DND-41 (cell line): ENCODE results near the gene GRID1.

ENCODE experiments used
- EZH2 ChIP-seq: IDR thresholded peaks from 3 replicates; pipeline ENCODE4 v1.6.1; 2012; ENCODE audit warnings: borderline replicate concordance, low read depth, mild to moderate bottlenecking, moderate library complexity, low read length, inconsistent platforms; ENCODE audit not compliant: severe bottlenecking
- TF ChIP-seq, protein P1 (sequence below): IDR thresholded peaks from 2 replicates; pipeline ENCODE4 v1.5.1; 2012; ENCODE audit warnings: borderline replicate concordance, low read length, moderate library complexity, mild to moderate bottlenecking; ENCODE audit not compliant: poor library complexity, severe bottlenecking; ENCODE audit errors: extremely low read depth

GRCh38 chr10:85671530-85671929 is 695.1 kb downstream of the GRID1 start:
- TF ChIP-seq, protein P1, sequence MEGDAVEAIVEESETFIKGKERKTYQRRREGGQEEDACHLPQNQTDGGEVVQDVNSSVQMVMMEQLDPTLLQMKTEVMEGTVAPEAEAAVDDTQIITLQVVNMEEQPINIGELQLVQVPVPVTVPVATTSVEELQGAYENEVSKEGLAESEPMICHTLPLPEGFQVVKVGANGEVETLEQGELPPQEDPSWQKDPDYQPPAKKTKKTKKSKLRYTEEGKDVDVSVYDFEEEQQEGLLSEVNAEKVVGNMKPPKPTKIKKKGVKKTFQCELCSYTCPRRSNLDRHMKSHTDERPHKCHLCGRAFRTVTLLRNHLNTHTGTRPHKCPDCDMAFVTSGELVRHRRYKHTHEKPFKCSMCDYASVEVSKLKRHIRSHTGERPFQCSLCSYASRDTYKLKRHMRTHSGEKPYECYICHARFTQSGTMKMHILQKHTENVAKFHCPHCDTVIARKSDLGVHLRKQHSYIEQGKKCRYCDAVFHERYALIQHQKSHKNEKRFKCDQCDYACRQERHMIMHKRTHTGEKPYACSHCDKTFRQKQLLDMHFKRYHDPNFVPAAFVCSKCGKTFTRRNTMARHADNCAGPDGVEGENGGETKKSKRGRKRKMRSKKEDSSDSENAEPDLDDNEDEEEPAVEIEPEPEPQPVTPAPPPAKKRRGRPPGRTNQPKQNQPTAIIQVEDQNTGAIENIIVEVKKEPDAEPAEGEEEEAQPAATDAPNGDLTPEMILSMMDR: no peak
- no peak for TF ChIP-seq EZH2
